Neural progenitor cell (in vitro differentiated cells): Measurements from ENCODE around the gene TAF4. TPM values are rescaled to one million over a fixed set of nuclear protein-coding genes. Genes with fewer than 3 reads are reported as not detected.
"Not testable (repeated sequence)": the region's sequence is repeated elsewhere in the genome, so short reads cannot be mapped to it uniquely, and the experiment has no call there.

Experiments used
- DNase-seq: peaks from one replicate; pipeline ENCODE4 v3.0.0-alpha.2; 2016; ENCODE audit warnings: low spot score
- H2AFZ ChIP-seq: fragments of 200-600 bp; sonication (generic); replicated peaks from 2 replicates; pipeline ENCODE4 v1.6.1; 2016; ENCODE audit warnings: antibody characterized with exemption
- H3F3A ChIP-seq: fragments of 200-600 bp; sonication (generic); 2 replicates; pipeline ENCODE4 v1.6.1; 2016; ENCODE audit warnings: antibody characterized with exemption, low read depth
- H3K27ac ChIP-seq: fragments of 200-600 bp; sonication (generic); 2 replicates; pipeline ENCODE4 v1.5.1; 2016; ENCODE audit warnings: mild to moderate bottlenecking
- H3K27me3 ChIP-seq: fragments of 200-600 bp; sonication (generic); 2 replicates; pipeline ENCODE4 v1.6.1; 2016; ENCODE audit warnings: mild to moderate bottlenecking, moderate library complexity
- H3K36me3 ChIP-seq: fragments of 200-600 bp; sonication (generic); 2 replicates; pipeline ENCODE4 v1.5.1; 2016
- H3K4me1 ChIP-seq: fragments of 200-600 bp; sonication (generic); 2 replicates; pipeline ENCODE4 v1.6.1; 2016; ENCODE audit warnings: mixed run types
- H3K4me2 ChIP-seq: fragments of 200-600 bp; sonication (generic); 2 replicates; pipeline ENCODE4 v1.6.1; 2016
- H3K4me3 ChIP-seq: fragments of 200-600 bp; sonication (generic); 2 replicates; pipeline ENCODE4 v1.5.1; 2016
- H3K79me2 ChIP-seq: fragments of 200-600 bp; sonication (generic); 2 replicates; pipeline ENCODE4 v1.6.1; 2016; ENCODE audit warnings: low read depth
- H3K9ac ChIP-seq: fragments of 200-600 bp; sonication (generic); 2 replicates; pipeline ENCODE4 v1.6.1; 2016
- H3K9me3 ChIP-seq: fragments of 200-600 bp; sonication (generic); 2 replicates; pipeline ENCODE4 v1.5.1; 2016; ENCODE audit warnings: low read depth
- H4K20me1 ChIP-seq: fragments of 200-600 bp; sonication (generic); 2 replicates; pipeline ENCODE4 v1.6.1; 2016; ENCODE audit warnings: low read depth
- H3K27ac Mint-ChIP-seq: 3 replicates; pipeline ENCODE4 v1.8.0; 2021; ENCODE audit warnings: mixed read lengths
- H3K27me3 Mint-ChIP-seq: 2 replicates; pipeline ENCODE4 v1.8.0; 2022; ENCODE audit warnings: low read depth, mild to moderate bottlenecking, inconsistent platforms, moderate library complexity, mixed read lengths; ENCODE audit not compliant: insufficient read depth
- H3K36me3 Mint-ChIP-seq: 3 replicates; pipeline ENCODE4 v1.8.0; 2021; ENCODE audit warnings: mixed read lengths
- H3K4me1 Mint-ChIP-seq: 3 replicates; pipeline ENCODE4 v1.8.0; 2021; ENCODE audit warnings: mixed read lengths
- H3K4me3 Mint-ChIP-seq: 3 replicates; pipeline ENCODE4 v1.8.0; 2021; ENCODE audit warnings: mild to moderate bottlenecking, moderate library complexity, mixed read lengths
- H3K9me3 Mint-ChIP-seq: 3 replicates; pipeline ENCODE4 v1.8.0; 2020; ENCODE audit warnings: mixed read lengths
- EZH2 ChIP-seq: fragments of 200-600 bp; sonication (generic); IDR thresholded peaks from 2 replicates; pipeline ENCODE4 v1.6.1; 2017; ENCODE audit warnings: antibody characterized with exemption, mild to moderate bottlenecking, moderate library complexity
- EZH2phosphoT487 ChIP-seq: fragments of 200-600 bp; sonication (generic); IDR thresholded peaks from 2 replicates; pipeline ENCODE4 v1.6.1; 2017; ENCODE audit warnings: antibody characterized with exemption
- total RNA-seq: library from RNA; depleted of rRNA; stranded (reverse); fragments of >200 nt; gene quantifications from 2 replicates; pipeline ENCODE4 v1.2.3, GENCODE V29; 2015; ENCODE audit warnings: low replicate concordance
- TF ChIP-seq, protein P1 (sequence below): fragments of 200-600 bp; sonication (generic); IDR thresholded peaks from 2 replicates; pipeline ENCODE4 v1.5.1; 2017; ENCODE audit warnings: antibody characterized with exemption, mild to moderate bottlenecking

Gene TAF4
- total RNA-seq, 1 donor from 2014 or later, result 9.9 TPM

DNA sequence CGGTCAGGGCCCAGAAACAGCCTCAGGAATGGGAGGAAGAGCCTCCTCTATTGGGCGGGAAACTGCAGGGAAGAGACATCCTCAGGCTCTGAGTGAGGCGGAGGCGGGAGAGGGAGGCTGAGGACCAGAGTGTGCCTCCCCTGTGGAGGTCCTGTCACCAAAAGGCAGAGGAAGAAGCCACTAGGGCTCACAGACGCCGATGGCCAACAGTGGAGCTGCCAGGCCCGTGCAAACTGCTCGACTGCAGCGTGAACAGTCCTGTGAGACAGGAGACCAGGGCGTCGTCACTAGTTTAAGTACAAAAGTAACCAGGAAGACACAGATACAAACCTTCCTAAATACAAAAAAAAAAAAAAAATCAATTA lies 82.7 kb downstream of the TAF4 start:
- no peaks in the 10 kb centered on the region for H3K36me3 ChIP-seq
- no peak overlapping the region for H3K27ac ChIP-seq
- peaks cover 12% of the 10 kb centered on the region for H4K20me1 ChIP-seq
- no peaks in the 10 kb centered on the region for H3K4me1 ChIP-seq
- H3F3A ChIP-seq, result no peaks in the 10 kb centered on the region
- Mint-ChIP-seq H3K9me3 (no peaks in the 10 kb centered on the region), H3K27me3 (peaks cover 2% of the 10 kb centered on the region), H3K4me1 (peaks cover 12% of the 10 kb centered on the region), H3K36me3 (peaks cover 29% of the 10 kb centered on the region), H3K27ac (no peak overlapping the region), H3K4me3 (no peak overlapping the region)
- no peaks in the 10 kb centered on the region for H3K79me2 ChIP-seq
- no peaks in the 10 kb centered on the region for H3K9me3 ChIP-seq
- no peak overlapping the region for H3K9ac ChIP-seq
- no peak for DNase-seq
- H2AFZ ChIP-seq, result no peak overlapping the region
- TF ChIP-seq, protein P1, sequence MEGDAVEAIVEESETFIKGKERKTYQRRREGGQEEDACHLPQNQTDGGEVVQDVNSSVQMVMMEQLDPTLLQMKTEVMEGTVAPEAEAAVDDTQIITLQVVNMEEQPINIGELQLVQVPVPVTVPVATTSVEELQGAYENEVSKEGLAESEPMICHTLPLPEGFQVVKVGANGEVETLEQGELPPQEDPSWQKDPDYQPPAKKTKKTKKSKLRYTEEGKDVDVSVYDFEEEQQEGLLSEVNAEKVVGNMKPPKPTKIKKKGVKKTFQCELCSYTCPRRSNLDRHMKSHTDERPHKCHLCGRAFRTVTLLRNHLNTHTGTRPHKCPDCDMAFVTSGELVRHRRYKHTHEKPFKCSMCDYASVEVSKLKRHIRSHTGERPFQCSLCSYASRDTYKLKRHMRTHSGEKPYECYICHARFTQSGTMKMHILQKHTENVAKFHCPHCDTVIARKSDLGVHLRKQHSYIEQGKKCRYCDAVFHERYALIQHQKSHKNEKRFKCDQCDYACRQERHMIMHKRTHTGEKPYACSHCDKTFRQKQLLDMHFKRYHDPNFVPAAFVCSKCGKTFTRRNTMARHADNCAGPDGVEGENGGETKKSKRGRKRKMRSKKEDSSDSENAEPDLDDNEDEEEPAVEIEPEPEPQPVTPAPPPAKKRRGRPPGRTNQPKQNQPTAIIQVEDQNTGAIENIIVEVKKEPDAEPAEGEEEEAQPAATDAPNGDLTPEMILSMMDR, result no peak
- TF ChIP-seq EZH2phosphoT487, result no peak
- no peak for TF ChIP-seq EZH2
- H3K27me3 ChIP-seq, result no peaks in the 10 kb centered on the region
- H3K4me3 ChIP-seq, result no peak overlapping the region
- H3K4me2 ChIP-seq, result no peak overlapping the region

DNA sequence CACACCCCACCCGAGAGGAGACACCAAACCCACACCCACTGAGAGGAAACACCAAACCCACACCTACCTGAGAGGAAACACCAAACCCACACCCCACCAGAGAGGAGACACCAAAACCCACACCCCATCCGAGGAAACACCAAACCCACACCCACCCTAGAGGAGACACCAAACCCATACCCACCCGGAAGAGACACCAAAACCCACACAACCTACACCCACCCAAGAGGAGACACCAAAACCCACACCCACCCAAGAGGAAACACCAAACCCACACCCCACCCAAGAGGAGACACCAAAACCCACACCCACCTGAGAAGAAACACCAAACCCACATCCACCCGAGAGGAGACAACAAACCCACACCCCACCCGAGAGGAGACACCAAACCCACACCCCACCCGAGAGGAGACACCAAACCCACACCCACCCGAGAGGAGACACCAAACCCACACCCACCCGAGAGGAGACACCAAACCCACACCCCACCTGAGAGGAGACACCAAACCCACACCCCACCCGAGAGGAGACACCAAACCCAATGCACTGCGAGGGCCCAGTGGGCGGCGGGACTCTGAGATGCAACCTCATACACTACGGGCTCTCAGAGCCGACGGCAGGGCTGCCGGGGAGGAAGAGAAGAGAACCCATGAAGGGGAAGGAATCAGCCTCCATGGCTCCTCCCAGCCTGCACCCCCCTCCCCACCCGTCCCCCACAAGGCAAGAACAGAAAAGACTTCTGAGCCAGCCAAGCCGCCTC lies 83.3 kb downstream of the TAF4 start:
- H3F3A ChIP-seq, result no peaks in the 10 kb centered on the region
- H3K9me3 ChIP-seq, result no peaks in the 10 kb centered on the region
- H3K4me1 Mint-ChIP-seq, result peaks cover 15% of the 10 kb centered on the region
- H3K4me1 ChIP-seq, result no peaks in the 10 kb centered on the region
- H2AFZ ChIP-seq, result no peak overlapping the region
- H3K27ac ChIP-seq, result no peak overlapping the region
- no peak overlapping the region for H3K4me3 ChIP-seq
- H4K20me1 ChIP-seq, result peaks cover 16% of the 10 kb centered on the region
- peaks cover 2% of the 10 kb centered on the region for H3K27me3 Mint-ChIP-seq
- H3K9me3 Mint-ChIP-seq, result no peaks in the 10 kb centered on the region
- TF ChIP-seq, protein P1, result no peak
- no peak for TF ChIP-seq EZH2phosphoT487
- no peak for TF ChIP-seq EZH2
- H3K9ac ChIP-seq, result no peak overlapping the region
- H3K36me3 Mint-ChIP-seq, result peaks cover 27% of the 10 kb centered on the region
- H3K27me3 ChIP-seq, result no peaks in the 10 kb centered on the region
- DNase-seq, result no peak
- no peak overlapping the region for H3K27ac Mint-ChIP-seq
- H3K79me2 ChIP-seq, result no peaks in the 10 kb centered on the region
- no peak overlapping the region for H3K4me3 Mint-ChIP-seq
- H3K36me3 ChIP-seq, result no peaks in the 10 kb centered on the region
- H3K4me2 ChIP-seq, result no peak overlapping the region

- DNase-seq, H3K27ac ChIP-seq, H3K4me3 Mint-ChIP-seq, H3K27me3 Mint-ChIP-seq, H3K27ac Mint-ChIP-seq, H3K4me3 ChIP-seq, H3K4me1 ChIP-seq, H3K36me3 ChIP-seq, H3K79me2 ChIP-seq, H3K9me3 ChIP-seq, H3F3A ChIP-seq, H3K4me2 ChIP-seq, H3K9me3 Mint-ChIP-seq, H2AFZ ChIP-seq, H3K9ac ChIP-seq, H3K27me3 ChIP-seq: not testable (repeated sequence)
- peaks cover 23% of the 10 kb centered on the region for H3K36me3 Mint-ChIP-seq
- H4K20me1 ChIP-seq, result peaks cover 20% of the 10 kb centered on the region
- H3K4me1 Mint-ChIP-seq, result peaks cover 18% of the 10 kb centered on the region
These were observed 84.0 kb downstream of the TAF4 start for GRCh38 chr20:61981691-61982090.
